ENCODE data around the gene PDLIM4. TPM values are rescaled to one million over a fixed set of nuclear protein-coding genes. Genes with fewer than 3 reads are reported as not detected.

Gene PDLIM4
- total and polyA plus RNA-seq, 8 donors: 0.83 to 10.7 (median 2.7) TPM

DNA sequence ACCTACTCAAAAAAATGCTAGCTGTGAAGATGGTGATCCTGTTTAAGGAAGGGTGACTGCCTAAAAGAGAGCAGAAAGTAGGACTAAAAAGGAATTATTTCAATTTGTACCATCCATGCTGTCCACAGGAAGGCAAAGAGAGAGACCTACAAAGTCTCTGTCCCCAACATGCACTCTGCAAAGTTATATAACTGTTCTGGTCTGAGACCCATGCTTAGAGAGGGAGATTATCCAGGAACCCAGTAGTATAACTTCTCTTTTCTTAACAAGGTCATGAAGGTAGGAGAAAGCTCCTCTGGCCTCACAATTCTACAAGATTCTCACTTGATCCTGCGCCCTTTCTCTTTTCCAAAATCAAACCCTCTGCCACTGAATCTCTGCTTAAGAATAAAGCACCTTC lies 62.5 kb downstream of the PDLIM4 start:
- Histone ChIP-seq H3K36me3 (no peaks in the 10 kb centered on the region), H3K27ac (no peak overlapping the region), H3K27me3 (no peaks in the 10 kb centered on the region), H3K4me1 (no peaks in the 10 kb centered on the region), H3K4me3 (no peak overlapping the region), H3K9me3 (no peaks in the 10 kb centered on the region)
- 94 to 100% methylated on average over 1 of the region's 1 CpG for WGBS, 2 donors
- DNase-seq: no peak
- no peak for ATAC-seq
- no peak for FAIRE-seq
- intact Hi-C loops (cut with DNase I): no loop called here
- TF ChIP-seq, protein P1, sequence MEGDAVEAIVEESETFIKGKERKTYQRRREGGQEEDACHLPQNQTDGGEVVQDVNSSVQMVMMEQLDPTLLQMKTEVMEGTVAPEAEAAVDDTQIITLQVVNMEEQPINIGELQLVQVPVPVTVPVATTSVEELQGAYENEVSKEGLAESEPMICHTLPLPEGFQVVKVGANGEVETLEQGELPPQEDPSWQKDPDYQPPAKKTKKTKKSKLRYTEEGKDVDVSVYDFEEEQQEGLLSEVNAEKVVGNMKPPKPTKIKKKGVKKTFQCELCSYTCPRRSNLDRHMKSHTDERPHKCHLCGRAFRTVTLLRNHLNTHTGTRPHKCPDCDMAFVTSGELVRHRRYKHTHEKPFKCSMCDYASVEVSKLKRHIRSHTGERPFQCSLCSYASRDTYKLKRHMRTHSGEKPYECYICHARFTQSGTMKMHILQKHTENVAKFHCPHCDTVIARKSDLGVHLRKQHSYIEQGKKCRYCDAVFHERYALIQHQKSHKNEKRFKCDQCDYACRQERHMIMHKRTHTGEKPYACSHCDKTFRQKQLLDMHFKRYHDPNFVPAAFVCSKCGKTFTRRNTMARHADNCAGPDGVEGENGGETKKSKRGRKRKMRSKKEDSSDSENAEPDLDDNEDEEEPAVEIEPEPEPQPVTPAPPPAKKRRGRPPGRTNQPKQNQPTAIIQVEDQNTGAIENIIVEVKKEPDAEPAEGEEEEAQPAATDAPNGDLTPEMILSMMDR (IDR thresholded peaks at IDR 0.05): no peak

DNA sequence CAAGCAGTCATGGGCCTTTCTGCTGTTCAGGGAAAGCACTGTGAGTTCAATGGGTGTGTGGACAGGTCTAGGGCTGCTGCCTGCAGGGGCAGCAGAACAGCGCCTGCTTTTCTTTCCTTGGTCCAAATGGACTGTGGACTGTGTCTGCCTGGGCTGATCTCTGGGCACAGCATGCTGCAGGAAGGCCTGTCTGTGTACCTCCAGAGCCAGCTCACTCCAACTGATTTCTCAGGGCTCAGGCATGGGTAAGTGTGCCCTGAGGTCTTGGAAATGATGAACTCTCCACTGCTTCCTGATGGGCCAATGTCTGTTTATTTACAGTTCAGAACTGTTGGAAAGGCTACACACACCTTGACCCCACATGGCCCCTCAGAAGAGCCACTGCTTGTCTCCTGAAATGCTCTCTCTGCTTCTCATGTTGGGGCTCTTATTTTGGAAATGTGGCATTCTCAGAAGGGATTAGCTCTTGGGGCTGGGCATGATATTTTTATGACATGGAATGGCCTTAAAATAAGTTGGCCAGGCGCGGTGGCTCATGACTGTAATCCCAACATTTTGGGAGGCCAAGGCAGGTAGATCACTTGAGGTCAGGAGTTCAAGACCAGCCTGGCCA lies 63.7 kb downstream of the PDLIM4 start:
- no peak for FAIRE-seq
- ATAC-seq: no peak

DNA sequence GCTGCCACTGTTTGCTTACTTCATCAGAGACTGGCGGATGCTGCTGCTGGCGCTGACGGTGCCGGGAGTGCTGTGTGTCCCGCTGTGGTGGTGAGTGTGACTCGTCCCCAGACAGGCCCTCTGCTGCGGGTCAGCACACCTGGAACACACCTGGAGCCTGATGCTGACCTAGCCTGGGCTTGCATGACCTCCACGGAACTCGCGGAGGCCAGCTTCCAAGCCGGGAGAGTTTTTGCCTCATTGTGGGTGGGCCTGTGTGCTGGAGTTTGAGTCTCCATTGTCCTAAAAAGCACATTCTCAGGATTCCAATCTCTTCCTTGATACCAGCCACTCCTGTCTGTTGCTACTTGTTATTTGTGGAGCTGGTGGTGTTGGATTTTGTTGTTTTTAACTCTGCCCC lies 64.8 kb downstream of the PDLIM4 start:
- Histone ChIP-seq H3K4me3 (no peak overlapping the region), H3K27me3 (no peaks in the 10 kb centered on the region), H3K36me3 (no peaks in the 10 kb centered on the region), H3K4me1 (no peaks in the 10 kb centered on the region), H3K9me3 (no peaks in the 10 kb centered on the region), H3K27ac (no peak overlapping the region)
- intact Hi-C loops (cut with DNase I): no loop called here
- no peak for DNase-seq
- TF ChIP-seq, protein P1 (IDR thresholded peaks at IDR 0.05): no peak
- no peak for ATAC-seq
- FAIRE-seq: no peak
- 83 to 89% methylated on average over 11 of the region's 11 CpGs for WGBS, 2 donors

More for the DNA sequence above, 63.7 kb downstream of the PDLIM4 start:
- Histone ChIP-seq H3K4me1 (no peaks in the 10 kb centered on the region), H3K4me3 (no peak overlapping the region), H3K36me3 (no peaks in the 10 kb centered on the region), H3K9me3 (no peaks in the 10 kb centered on the region), H3K27me3 (no peaks in the 10 kb centered on the region), H3K27ac (no peak overlapping the region)
- 95 to 97% methylated on average over 3 of the region's 3 CpGs for WGBS, 2 donors
- TF ChIP-seq, protein P1 (IDR thresholded peaks at IDR 0.05): no peak
- intact Hi-C loops (cut with DNase I): no loop called here
- no peak for DNase-seq

Small RNAs within 50 kb of the gene (microRNA-seq; reads per million reads assigned to microRNA genes)
- 0 reads per million in 2 donors for gene MIR6830

Other genes starting within 250 kb of the PDLIM4 start
- gene ACSL6, start 246.0 kb upstream of the PDLIM4 start, total RNA-seq: 1 to 10 TPM in 4 of 6 donors, under 1 TPM in 2; 0.83 to 3.3 (median 1.1) TPM
- 1 to 10 TPM in 1 of 2 donors, under 1 TPM in 1; 0.99 to 2.0 TPM for gene ACSL6, start 246.0 kb upstream of the PDLIM4 start, polyA plus RNA-seq
- gene IL3, start 197.0 kb upstream of the PDLIM4 start, total RNA-seq: not detected
- gene IL3, start 197.0 kb upstream of the PDLIM4 start, polyA plus RNA-seq: not detected
- gene CSF2, start 183.9 kb upstream of the PDLIM4 start, total RNA-seq: under 1 TPM in 1 of 6 donors, not detected in 5; 0.19 TPM
- not detected for gene CSF2, start 183.9 kb upstream of the PDLIM4 start, polyA plus RNA-seq
- gene P4HA2, start 29.8 kb upstream of the PDLIM4 start, total RNA-seq: 10 to 100 TPM; 52.8 to 85.7 (median 64.3) TPM
- 10 to 100 TPM; 28.3 to 34.7 TPM for gene P4HA2, start 29.8 kb upstream of the PDLIM4 start, polyA plus RNA-seq
- gene SLC22A4, start 36.7 kb downstream of the PDLIM4 start, total RNA-seq: under 1 TPM; 0.08 to 0.61 (median 0.23) TPM
- under 1 TPM; 0.34 to 0.92 TPM for gene SLC22A4, start 36.7 kb downstream of the PDLIM4 start, polyA plus RNA-seq
- 10 to 100 TPM in 2 of 6 donors, 1 to 10 TPM in 4; 5.5 to 13.1 (median 7.8) TPM for gene SLC22A5, start 112.0 kb downstream of the PDLIM4 start, total RNA-seq
- gene SLC22A5, start 112.0 kb downstream of the PDLIM4 start, polyA plus RNA-seq: 10 to 100 TPM in 1 of 2 donors, 1 to 10 TPM in 1; 7.1 to 12.2 TPM
- 10 to 100 TPM in 4 of 6 donors, 1 to 10 TPM in 2; 7.0 to 28.0 (median 11.1) TPM for gene IRF1, start 233.1 kb downstream of the PDLIM4 start, total RNA-seq
- 10 to 100 TPM in 1 of 2 donors, 1 to 10 TPM in 1; 8.5 to 30.8 TPM for gene IRF1, start 233.1 kb downstream of the PDLIM4 start, polyA plus RNA-seq

All from pancreas (tissue), 10 donors.